Natural killer cell (primary cell): ENCODE results near the gene JOSD2. TPM values are rescaled to one million over a fixed set of nuclear protein-coding genes. Genes with fewer than 3 reads are reported as not detected.

Experiments used
- ATAC-seq, 3 donors: fragments of 150-1000 bp in 2 of 3; fragments of 200-7000 bp in 1 of 3; cut with Tn5 transposase; 1 replicate in 1 of 3; 2 replicates in 2 of 3; pipeline ENCODE4 v1.10.0; 2021; ENCODE audit warnings: mild to moderate bottlenecking in 2 of 3, moderate library complexity in 2 of 3
- DNase-seq, 2 donors: peaks; one replicate each; pipeline versions ENCODE4 v3.0.0 to v3.0.0-alpha.2; 2013 to 2021; ENCODE audit warnings: mixed read lengths in 1 of 2
- H3K27ac ChIP-seq: one replicate; pipeline ENCODE4 v1.5.1; 2013; ENCODE audit warnings: mild to moderate bottlenecking, low read length
- H3K27me3 ChIP-seq: one replicate; pipeline ENCODE4 v1.6.1; 2013; ENCODE audit warnings: low read length; ENCODE audit not compliant: control insufficient read depth, insufficient read depth
- H3K36me3 ChIP-seq: one replicate; pipeline ENCODE4 v1.6.1; 2013; ENCODE audit warnings: low read length; ENCODE audit not compliant: control insufficient read depth, insufficient read depth
- H3K4me1 ChIP-seq: one replicate; pipeline ENCODE4 v1.6.1; 2013; ENCODE audit warnings: low read length; ENCODE audit not compliant: control insufficient read depth, insufficient read depth
- H3K4me3 ChIP-seq: one replicate; pipeline ENCODE4 v1.5.1; 2013; ENCODE audit warnings: low read length
- H3K9me3 ChIP-seq: one replicate; pipeline ENCODE4 v1.6.1; 2013; ENCODE audit warnings: low read length; ENCODE audit not compliant: control insufficient read depth, insufficient read depth
- H3K27ac Mint-ChIP-seq, 2 donors: one replicate each; pipeline ENCODE4 v1.8.0; 2022; ENCODE audit warnings: mild to moderate bottlenecking in 2 of 2, mixed read lengths in 2 of 2, moderate library complexity in 1 of 2
- H3K27me3 Mint-ChIP-seq, 2 donors: one replicate each; pipeline ENCODE4 v1.8.0; 2022; ENCODE audit warnings: low read depth in 2 of 2, mixed read lengths in 2 of 2
- H3K36me3 Mint-ChIP-seq: one replicate; pipeline ENCODE4 v1.8.0; 2022; ENCODE audit warnings: mixed read lengths
- H3K4me1 Mint-ChIP-seq, 2 donors: one replicate each; pipeline ENCODE4 v1.8.0; 2022; ENCODE audit warnings: mixed read lengths in 2 of 2
- H3K4me3 Mint-ChIP-seq: one replicate; pipeline ENCODE4 v1.8.0; 2022; ENCODE audit warnings: mild to moderate bottlenecking, moderate library complexity, mixed read lengths
- H3K9me3 Mint-ChIP-seq, 2 donors: one replicate each; pipeline ENCODE4 v1.8.0; 2022; ENCODE audit warnings: mixed read lengths in 2 of 2
- WGBS: methylation state at CpG from one replicate; pipeline ENCODE4 v1.1.7; 2013; ENCODE audit warnings: missing lambda C conversion rate; ENCODE audit not compliant: insufficient coverage; 5-methylcytosine and 5-hydroxymethylcytosine counted together
- intact Hi-C: fragments of 100-400 bp; cut with micrococcal nuclease; formaldehyde crosslinking; loops from one replicate; pipeline ENCODE4 v1.14.2; 2022
- total RNA-seq, 4 donors: library from RNA; stranded (reverse); fragments of 120-200 nt in 1 of 4; gene quantifications; one replicate each; pipeline versions ENCODE4 v1.2.3 to v1.2.4, GENCODE V29; 2013 to 2022
- TF ChIP-seq, protein P1 (sequence below): fragments of 200-600 bp; IDR thresholded peaks from one replicate; pipeline ENCODE4 v1.8.0; 2022; ENCODE audit warnings: antibody characterized with exemption

Gene JOSD2
- total RNA-seq, 3 donors from 2014 or later (not counting 1 experiment from before 2014, with no cell fraction given) = 18.8 to 22.0 (median 20.3) TPM

DNA sequence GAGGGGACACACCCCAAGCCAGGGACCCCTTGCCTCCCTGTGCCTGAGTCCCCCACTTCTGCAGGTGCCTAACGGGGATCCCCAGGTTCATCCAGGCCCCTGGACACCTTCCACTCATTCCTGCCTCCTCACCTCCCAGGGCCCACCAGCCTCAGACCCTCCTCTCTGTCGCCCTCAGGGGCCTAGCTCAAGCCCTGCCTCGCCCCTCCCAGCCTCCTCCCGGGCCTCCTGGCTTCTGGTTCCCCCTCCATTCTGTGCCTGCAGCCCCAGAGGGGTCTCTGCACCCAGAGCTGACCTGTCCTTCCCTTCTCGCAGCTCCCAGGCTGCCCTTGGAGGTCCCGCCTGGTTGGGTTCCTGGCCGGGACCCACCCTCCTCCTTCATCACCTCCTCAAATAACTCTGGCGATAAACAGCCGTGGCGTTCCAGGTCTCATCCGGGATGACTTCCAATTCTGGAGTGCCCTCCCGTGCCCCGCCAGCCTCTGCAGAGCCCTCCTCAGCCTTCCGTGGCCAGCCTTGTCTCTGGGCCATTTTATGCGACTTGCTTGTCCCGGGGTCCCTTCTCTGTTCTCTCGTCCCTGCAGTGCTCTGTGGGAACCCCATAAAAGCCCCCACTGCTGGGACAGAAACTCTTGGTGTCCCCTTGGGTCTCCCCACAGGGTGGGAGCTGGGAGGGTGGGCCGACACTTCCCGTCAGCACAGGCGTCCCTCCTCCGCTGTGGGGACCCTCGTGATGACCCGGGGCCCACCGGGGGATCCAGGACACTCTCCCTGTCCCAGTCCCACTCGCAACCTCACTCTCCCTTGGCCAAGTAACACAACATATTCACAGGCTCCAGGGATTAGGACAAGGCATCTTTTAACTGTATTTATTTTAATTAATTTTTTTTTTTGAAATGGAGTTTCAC is 9.2 kb downstream of the JOSD2 start:
- Mint-ChIP-seq H3K4me3 (no peak overlapping the region), H3K36me3 (no peaks in the 10 kb centered on the region), H3K4me1 (peaks cover 0 to 4% of the 10 kb centered on the region in 2 donors), H3K27me3 (no peaks in the 10 kb centered on the region), H3K9me3 (no peaks in the 10 kb centered on the region), H3K27ac (peak overlapping the region in 1 of 2 donors; percentile 49)
- Histone ChIP-seq H3K4me3 (no peak overlapping the region), H3K36me3 (no peaks in the 10 kb centered on the region), H3K9me3 (no peaks in the 10 kb centered on the region), H3K4me1 (no peaks in the 10 kb centered on the region), H3K27me3 (no peaks in the 10 kb centered on the region), H3K27ac (no peak overlapping the region)
- DNase-seq (no peak), ATAC-seq (no peak)
- TF ChIP-seq, protein P1, sequence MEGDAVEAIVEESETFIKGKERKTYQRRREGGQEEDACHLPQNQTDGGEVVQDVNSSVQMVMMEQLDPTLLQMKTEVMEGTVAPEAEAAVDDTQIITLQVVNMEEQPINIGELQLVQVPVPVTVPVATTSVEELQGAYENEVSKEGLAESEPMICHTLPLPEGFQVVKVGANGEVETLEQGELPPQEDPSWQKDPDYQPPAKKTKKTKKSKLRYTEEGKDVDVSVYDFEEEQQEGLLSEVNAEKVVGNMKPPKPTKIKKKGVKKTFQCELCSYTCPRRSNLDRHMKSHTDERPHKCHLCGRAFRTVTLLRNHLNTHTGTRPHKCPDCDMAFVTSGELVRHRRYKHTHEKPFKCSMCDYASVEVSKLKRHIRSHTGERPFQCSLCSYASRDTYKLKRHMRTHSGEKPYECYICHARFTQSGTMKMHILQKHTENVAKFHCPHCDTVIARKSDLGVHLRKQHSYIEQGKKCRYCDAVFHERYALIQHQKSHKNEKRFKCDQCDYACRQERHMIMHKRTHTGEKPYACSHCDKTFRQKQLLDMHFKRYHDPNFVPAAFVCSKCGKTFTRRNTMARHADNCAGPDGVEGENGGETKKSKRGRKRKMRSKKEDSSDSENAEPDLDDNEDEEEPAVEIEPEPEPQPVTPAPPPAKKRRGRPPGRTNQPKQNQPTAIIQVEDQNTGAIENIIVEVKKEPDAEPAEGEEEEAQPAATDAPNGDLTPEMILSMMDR = no peak
- intact Hi-C loops = no loop called here
- 89% methylated on average over 24 of the region's 25 CpGs for WGBS

DNA sequence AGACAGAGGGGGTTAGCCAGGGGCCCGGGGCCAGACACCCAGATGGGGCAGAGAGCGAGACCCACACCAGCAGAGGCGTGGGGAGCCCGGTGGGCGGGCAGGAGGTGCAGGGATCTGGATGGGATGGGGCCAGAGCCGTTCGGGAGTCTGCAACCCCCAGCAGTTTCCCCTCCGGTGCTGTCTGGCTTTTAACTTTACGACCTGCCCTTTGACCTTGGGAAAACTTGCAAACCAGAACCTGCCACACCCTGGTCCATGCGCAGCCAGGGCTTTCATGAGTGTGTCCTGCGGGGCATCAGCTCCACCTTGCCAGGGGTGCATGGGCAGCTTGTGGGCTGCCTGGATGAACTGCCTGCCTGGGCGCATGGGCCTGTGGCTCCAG is 9.8 kb downstream of the JOSD2 start:
- no peaks in the 10 kb centered on the region for H3K9me3 Mint-ChIP-seq
- 91% methylated on average over 12 of the region's 12 CpGs for WGBS
- no peak for ATAC-seq
- no peaks in the 10 kb centered on the region for H3K4me1 ChIP-seq
- no peak overlapping the region for H3K4me3 ChIP-seq
- H3K27me3 Mint-ChIP-seq = no peaks in the 10 kb centered on the region
- H3K9me3 ChIP-seq = no peaks in the 10 kb centered on the region
- no peak overlapping the region for H3K4me3 Mint-ChIP-seq
- TF ChIP-seq, protein P1 = no peak
- H3K36me3 Mint-ChIP-seq = no peaks in the 10 kb centered on the region
- H3K27me3 ChIP-seq = no peaks in the 10 kb centered on the region
- peaks cover 0 to 4% of the 10 kb centered on the region in 2 donors for H3K4me1 Mint-ChIP-seq
- no peaks in the 10 kb centered on the region for H3K36me3 ChIP-seq
- DNase-seq = no peak
- H3K27ac ChIP-seq = no peak overlapping the region
- intact Hi-C loops = no loop called here
- peak overlapping the region in 1 of 2 donors; percentile 75 for H3K27ac Mint-ChIP-seq

DNA sequence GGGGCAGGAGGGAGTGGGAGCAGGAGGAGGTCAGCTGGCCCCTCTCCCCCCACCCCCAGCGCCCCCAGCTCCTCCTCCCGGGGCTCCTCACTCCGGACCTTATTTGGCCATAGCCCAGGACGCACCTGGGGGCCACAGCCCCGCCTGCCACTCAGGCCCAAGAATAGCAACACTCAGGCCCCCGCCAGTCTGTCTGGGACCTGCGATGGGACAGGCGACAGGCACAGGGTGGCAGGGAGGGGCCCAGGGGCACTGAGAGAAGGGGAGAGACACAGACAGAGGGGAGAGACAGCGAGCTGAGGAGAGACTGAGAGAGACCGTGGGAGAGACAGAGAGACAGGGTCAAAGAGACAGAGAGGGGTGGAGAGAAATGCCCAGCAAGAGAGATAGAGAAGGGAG is 10.2 kb downstream of the JOSD2 start:
- H3K4me1 ChIP-seq = no peaks in the 10 kb centered on the region
- TF ChIP-seq, protein P1 = no peak
- no peaks in the 10 kb centered on the region for H3K36me3 ChIP-seq
- H3K4me3 ChIP-seq = no peak overlapping the region
- Mint-ChIP-seq H3K27me3 (no peaks in the 10 kb centered on the region), H3K4me3 (no peak overlapping the region), H3K27ac (peak overlapping the region in 1 of 2 donors; percentile 75), H3K9me3 (no peaks in the 10 kb centered on the region), H3K4me1 (peaks cover 0 to 4% of the 10 kb centered on the region in 2 donors), H3K36me3 (no peaks in the 10 kb centered on the region)
- no peaks in the 10 kb centered on the region for H3K9me3 ChIP-seq
- DNase-seq (no peak), ATAC-seq (no peak)
- WGBS = 75% methylated on average over 10 of the region's 10 CpGs
- H3K27ac ChIP-seq = no peak overlapping the region
- intact Hi-C loops = no loop called here
- no peaks in the 10 kb centered on the region for H3K27me3 ChIP-seq
